ENCODE results near the gene DMRT1.
A peak's percentile ranks its signal among the peaks of the same experiment; 100 is the strongest.

Gene DMRT1

DNA sequence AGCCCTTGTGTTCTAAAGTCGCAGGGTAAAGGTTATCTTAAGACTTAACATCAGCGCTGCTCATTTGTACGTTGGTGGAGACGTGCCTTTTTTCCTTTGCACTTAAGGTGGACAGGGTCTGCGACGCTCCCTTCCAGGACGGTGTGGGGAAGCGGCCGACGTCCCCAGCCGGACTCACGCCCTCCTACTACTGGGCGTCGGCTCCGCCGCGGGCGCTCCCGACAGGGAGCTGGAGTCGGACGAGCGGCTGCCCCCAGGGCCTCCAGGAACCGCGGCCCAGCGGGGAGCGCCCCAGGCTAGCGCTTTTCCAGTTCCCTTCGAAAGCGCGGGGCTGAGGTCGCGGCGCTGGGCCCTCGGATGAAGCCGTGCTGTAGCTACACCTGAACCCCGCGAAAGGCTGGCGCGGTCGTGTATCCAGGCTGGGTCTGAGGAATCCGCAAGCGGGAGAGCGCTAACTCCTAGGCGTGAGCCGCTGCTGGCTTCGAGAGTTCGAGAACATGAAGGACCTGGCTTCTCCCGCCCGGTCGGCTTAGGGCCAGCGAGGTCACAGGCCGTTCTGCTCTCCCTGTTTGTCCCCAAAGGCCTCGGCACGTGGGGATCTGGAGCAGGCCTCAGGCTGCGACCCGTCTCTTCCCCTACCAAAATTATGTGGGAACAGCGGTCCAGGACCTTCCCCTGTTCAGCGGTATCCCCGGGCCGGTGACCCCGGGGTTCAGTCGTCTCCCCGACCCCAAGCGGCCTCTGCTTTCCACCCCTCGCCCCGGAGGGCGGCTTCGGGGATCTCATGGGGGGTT lies 131.2 kb downstream of the DMRT1 start:
- DNase-seq, result no peak

DNA sequence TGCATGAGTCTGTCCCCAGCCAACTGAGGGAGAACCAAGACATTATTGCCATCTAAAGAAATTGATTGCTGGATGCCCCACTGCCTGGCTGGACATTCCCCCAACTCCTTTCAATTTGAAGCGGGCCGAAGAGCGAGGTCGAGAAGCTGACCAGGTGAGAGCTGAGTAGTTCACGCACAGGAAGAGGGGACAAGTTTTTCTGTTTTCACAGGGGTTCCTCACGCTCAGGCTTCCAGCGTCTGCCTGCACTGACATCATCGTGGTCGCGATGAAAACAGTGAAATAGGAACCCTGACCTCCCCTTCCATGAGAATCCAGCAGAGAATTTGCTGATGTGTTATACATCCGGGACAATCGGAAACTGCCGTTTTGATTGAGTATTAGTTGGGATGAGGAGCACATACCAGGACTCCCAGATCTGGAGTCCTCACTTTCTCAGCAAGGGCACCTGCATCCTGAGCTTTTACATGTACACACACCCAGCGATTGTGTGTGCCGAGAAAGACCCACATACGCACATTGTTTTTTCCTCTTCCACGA lies 131.9 kb downstream of the DMRT1 start:
- DNase-seq, result no peak

DNA sequence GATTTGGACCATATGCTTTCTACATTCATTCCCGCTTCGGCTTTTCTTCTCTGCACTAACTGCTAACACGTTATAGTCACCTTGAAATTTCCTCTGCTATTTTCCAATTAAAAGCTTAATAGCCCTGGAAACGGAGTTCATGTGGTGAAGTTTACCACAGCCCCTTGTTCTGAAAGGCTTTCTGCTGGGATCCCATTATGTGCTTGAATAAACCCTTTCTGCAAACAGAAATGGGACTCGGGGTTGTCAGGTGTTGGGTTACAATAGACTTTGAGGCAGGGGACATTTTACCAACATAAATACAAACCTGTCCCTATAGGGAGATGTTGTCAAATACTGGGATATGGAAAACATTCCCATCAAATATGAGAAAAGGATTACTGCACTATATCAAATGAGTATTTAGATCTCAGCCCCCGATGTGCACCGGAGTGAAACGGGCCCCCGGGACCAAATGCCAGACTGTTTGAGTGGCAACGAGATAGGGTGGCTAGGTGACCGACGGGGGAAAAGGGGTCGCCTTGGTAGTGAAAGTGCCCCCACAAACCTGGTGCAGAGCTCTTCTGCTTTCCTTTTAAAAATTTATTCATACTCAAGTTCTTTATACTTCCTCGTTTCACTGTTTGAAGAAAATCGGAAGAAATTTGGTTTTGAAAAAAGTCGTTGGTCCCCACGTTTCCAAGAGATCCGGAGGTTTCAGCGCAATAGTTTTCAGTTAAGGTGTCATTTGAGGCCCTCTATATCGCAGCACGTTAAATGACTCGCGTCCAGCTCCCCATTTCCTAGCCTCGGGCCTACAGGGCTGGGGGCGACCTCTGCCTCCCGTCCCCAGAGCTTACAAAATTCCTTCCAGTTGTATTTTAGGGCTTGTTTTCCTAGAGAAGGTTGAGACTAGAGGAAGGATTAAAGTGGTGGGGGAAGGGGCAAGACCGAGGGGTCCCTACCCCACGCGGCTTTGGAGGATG lies 132.8 kb downstream of the DMRT1 start:
- no peak for DNase-seq

DNA sequence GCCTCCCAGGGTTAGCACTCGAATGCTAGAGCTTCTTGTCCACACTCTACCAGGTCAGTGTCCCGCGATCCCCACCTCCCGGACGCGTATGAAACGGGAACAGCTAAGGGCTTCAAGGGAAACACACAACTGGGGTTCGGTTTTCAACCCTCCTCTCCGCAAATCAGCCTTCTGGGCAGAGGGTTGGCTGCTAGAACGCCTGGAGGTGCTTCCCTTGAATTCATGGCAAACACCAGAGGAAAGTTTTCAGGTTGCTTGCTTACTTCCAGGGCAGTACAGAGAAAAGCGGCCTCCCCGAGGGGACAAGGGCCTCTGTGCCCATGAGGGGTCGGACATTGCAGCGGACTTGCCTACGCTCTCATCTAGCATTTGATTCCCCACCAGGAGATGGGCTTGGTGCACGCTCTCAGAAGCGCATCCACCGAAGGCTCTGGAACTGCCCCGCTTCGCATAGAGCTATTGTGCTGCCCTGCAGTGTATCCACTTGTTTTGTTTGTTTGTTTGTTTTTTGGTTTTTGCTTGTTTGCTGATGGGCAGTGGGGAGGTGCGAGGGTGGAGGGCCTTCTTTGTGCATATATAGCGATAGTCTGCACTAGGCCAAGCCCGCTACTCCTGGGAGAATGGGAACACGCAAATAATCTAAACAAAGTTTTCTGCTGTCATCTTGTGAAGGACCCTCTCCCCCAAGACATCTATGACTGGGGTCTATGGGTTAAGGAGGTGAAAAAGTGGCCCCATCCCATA lies 133.7 kb downstream of the DMRT1 start:
- no peak for DNase-seq

DNA sequence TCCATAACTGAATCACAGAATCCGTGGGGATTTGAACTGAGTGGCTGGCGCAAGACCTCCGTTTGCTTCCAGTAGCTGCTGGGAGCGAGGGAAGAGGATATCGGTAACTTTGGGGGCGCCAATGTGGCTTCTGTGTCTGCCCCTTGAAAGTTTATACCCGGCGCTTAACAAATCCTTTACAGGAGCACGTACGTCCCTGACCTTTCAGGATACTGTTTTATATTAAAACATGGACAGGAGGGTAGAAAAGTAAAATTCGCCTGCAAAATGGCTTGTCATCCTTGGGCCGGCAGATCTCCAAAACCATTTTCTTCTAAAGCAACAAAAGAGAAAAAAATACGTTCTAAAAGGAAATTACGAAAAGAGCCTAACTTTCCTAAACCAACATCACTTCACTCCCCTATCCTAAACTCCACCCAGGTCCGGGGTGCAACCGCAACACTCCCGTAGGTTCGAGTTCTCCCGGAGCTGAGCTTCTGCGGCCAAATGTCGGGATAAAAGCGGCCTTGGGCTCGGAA lies 134.3 kb downstream of the DMRT1 start:
- no peak for DNase-seq

DNA sequence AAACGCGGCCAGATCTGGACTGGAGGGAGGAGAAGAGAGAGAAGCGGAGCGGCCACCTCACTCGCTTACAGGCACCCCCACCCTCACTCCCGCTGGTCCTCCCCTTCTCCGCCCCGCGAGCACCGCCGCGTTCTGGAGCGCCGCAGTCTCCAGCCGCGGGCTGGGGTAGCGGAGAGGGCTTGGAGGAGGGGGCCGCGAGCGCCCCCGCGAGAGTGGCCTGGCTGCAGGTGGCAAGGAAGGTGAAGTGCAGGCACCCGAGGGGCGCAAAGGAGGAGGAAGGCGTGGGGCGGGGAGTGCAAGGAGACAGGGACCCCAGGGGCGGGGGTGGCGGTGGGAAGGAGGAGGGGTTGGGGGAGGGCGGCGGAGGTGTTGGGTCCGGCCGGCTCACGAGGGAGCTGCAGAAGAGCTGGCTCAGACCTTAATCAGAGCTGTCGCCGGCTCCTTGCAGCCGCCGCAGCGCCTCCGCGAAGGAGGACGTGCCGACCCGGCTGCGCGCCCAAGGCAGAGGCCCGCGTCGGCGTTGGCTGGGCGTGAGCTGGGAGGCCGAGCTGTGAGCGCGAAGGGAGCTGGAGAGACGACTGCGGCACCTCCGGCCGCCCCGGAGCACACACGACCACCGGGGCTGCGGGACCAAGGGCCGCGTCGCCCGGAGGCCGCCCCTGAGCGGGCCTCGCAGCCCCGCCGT lies 134.9 kb downstream of the DMRT1 start, which contains the start of gene DMRT3:
DMRT3 (plus strand) TSS at position 398 of the 685 bp plus-strand sequence. CDS start 347 bp downstream, outside the sequence.
- peak in 1 of 2 experiments; percentile 86 for DNase-seq

DNA sequence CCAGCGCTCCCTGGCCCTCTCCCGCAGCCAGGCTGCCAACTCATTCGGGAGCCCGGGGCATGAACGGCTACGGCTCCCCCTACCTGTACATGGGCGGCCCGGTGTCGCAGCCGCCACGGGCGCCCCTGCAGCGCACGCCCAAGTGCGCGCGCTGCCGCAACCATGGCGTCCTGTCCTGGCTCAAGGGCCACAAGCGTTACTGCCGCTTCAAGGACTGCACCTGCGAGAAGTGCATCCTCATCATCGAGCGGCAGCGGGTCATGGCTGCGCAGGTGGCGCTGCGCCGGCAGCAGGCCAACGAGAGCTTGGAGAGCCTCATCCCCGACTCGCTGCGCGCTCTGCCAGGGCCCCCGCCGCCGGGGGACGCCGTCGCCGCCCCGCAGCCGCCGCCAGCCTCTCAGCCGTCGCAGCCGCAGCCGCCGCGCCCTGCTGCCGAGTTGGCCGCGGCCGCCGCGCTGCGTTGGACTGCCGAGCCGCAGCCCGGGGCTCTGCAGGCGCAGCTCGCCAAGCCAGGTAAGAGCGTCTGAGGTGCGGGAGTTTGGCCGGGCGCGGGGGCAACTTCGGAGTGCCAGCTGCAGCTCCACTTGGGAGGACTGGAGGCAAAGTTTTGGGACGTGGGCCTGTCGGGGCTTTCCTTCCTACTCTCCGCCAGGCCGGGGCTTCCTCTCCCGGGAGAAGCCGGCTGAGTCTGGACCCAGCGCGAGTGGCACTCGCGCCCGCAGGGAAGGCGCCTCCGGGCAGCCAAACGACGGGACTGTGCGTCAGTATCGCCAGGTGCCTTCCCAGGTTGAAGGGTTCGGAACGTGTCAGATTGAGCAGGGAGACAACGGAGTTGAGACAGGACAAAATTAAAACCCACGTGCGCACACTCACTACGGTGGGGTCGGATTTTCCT lies 135.7 kb downstream of the DMRT1 start:
- peak; percentile 20 to 86 for DNase-seq

DNA sequence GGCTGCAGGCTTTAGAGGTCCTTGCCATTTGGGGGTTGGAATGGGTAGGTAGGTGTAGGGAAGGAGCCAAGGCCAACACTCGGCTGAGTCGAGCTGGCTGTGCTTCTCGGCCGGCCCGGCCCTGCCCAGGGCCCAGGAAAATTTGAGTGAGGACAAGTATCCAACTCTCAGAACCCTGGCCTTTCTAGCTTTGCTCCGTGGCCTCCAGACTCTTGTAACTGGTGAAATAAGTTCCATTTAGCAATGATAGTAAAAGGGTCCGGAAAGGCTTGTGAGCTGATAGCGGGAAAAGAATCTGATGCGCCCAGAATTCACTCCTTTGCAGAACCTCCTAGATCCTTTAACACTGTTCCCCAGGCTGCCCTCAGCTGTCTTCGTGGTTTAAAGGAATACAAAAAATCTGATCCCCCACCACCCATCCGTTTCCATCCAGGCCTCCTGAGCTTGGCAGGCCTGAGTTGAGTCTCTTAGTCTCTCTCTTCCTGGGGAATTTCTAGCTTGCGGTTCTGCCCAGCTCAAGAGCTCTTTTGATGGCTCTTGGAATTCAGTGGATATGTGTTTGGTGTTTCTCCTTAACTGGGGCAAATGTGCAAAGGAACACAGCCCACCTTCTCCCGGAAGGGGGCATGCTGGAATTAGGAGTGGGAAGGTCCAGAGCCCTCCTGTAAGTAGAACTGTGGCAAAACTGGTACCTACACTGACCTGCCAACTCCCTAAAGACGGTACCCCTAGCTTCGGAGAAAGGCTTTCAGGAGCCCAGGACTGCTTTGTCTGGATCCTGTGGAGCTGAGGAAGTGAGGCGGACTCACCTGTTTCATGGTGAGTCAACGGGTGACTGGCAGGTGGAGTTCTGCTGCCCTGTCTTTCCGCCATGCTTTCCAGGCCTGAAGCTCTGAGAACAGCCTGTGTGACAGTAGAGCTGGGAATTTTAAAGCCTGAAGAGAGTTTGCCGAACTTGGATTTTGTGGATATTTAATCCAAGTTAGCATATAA lies 136.6 kb downstream of the DMRT1 start:
- no peak for DNase-seq

DNA sequence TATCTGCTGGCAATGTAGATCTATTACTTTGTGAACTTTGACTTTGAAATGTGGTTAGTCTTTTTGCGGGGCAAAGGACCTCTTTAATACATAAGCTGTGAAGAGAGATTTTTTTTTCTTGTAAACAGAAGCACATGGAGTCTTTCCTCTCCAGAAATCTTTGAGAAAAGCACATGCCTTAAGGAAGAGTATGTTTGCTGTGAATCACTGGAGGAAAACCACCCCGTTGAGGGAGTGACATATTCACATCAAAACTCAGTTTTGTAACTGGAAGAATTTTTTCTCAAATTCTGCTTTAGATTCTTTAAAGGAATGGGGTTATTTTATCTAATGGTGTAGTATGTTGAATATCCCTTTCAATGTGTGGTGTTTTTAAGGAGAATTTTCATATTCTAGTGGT lies 138.5 kb downstream of the DMRT1 start:
- no peak for DNase-seq

DNA sequence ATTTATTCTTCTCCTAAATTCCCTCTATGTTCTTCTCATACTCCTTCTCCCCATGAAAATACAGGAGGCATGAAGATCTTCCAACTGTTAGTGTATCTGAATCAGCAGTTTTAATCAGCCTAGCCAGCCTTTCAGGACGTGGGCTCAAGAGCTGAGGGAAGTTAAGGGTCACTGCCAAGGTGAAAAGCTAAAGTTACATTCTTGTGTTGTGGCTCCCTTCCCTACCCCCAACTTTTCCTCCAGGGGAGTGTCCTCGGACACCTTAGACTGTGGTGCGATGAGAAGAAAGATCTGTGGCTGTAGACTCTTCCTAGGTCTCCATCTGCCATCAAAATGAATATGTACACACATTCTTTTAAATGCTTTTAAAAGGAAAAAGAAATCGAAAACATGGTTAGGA lies 139.1 kb downstream of the DMRT1 start:
- DNase-seq, result no peak

DNA sequence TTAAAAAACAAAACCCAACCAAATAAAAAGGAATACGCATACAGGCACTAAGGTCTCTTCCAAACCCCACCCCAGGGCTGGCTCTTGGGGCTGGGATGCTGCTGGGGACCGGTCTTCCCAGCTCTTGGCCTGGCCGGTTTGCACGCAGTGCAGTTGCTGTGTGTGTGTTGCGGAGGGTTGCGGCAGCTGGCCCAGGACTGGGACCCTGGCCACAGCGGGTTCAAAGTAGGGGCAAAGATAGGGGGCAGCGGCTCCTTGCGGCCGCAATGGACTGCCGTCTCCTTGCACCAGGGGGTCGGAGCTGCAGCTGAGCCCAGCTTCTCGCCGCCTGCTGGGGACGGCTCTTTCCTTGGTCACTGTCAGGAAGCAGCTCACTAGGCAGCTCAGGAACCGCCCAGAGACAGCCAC lies 140.0 kb downstream of the DMRT1 start:
- no peak for DNase-seq

DNA sequence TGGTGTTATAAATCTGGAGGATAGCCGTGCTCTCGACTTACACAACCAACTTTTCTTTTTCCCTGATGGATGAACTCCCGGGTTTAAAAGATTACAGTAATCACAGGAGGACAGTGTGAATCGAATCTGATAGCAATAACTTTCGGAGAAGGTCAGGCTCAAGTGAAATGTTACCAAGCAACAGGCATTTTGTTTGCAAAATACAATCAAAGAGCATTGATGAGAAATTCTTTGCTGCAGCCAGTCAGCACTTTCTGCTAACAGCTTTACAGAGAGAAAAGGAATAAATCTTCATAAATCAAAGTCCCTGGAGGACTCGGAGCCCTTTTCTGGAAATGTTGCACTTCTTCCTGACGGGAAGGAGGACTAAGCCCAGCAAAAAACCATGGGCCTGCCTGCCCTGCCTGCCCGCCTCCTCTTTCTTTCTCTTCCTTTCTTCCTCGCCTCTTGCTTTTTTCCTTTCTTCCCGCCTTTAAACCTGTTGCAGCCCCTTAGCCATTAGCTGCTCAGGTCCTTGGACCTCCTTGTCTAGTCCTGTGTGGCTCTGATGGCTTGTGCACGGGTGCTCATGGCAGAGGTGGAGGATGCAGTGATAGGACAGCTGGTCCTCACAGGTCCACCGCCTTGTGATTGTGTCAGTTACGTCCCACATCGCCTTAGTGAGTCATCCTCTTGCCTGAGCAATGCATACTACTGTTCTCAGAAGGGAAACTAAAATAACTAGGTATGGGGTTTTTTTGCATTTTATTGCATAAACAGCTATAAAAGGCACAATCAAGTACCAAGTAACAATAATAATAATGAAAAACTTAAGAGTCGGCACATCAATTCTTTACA lies 141.1 kb downstream of the DMRT1 start:
- no peak for DNase-seq

DNA sequence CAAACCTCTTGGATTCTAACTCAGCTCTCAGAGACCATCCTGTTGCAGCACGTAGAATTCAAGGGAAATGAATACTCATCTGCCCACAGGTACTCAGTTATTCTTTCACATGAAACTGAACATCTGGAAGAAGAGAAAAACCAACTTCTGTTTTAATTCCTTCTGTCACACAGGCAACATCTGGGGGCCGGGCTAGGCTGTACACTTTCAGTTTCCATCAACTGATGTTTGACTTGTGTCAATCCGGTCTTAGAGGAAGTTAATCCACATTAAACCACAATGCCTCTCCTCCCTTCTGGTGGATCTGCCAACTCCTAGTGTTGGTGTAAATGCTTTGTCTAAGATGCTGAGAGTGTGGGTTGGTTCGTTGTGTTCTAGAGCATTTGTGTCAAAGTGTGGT lies 152.5 kb downstream of the DMRT1 start:
- DNase-seq, result no peak

DNA sequence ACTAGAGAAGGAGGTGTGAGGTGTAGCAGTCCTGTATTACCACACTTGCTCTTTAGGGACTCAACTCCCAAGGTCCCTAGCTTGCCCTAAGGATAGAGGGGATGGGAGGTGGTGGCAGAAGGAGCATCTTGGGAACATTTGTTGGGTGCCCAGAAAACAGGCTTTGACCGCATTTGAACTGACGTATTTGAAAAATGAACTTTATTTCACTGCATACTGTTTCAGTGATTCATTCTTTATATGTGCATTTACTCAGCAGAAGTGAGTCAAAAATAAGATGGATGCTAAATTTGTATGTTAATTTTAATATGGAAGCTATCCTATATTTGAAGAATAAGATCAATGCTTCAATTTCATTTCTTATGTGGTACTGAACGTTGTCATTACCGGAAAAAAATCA lies 153.7 kb downstream of the DMRT1 start:
- DNase-seq, result no peak

DNA sequence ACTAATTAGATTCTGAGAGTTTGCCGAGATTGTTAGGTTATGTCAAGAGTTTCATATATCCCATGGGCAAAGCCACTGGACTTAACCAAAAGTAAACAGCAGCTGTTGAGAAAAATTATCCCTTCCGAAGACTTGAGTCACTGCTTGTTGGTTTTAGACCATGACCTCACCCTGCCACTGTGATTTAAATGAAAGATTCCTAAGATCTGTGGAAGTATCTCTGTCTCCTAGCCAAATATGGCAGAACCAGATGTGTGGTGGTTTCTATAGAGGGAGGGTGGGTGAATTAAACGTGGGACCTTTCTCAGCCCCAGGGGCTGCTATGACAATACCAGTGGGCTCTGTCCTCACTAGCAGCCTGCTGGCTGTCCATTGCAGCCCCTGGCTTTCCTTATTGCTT lies 154.3 kb downstream of the DMRT1 start:
- DNase-seq, result no peak

DNA sequence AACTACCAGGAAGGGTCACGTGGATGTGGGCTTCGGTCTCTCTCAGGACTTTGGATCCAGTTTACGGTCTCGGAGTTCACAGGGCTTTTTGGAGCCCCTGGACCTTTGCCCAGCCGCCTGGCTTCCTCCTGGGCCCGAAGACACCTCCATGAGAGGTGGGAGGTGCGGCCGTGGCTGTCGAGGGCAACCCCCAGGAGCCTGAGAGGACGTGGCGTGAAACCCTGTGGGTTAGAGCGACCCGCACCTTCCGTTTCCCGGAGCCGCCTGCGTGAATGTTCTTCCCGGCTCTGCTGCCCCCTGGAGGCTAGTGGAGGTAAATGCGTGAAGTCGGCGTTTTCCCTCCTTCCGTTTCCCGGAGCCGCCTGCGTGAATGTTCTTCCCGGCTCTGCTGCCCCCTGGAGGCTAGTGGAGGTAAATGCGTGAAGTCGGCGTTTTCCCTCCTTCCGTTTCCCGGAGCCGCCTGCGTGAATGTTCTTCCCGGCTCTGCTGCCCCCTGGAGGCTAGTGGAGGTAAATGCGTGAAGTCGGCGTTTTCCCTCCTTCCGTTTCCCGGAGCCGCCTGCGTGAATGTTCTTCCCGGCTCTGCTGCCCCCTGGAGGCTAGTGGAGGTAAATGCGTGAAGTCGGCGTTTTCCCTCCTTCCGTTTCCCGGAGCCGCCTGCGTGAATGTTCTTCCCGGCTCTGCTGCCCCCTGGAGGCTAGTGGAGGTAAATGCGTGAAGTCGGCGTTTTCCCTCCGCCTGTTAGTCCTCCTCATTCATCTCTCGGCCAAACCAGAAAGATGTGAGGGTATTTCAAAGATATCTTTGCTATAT lies 157.0 kb downstream of the DMRT1 start:
- DNase-seq, result peak in 1 of 2 experiments; percentile 15

DNA sequence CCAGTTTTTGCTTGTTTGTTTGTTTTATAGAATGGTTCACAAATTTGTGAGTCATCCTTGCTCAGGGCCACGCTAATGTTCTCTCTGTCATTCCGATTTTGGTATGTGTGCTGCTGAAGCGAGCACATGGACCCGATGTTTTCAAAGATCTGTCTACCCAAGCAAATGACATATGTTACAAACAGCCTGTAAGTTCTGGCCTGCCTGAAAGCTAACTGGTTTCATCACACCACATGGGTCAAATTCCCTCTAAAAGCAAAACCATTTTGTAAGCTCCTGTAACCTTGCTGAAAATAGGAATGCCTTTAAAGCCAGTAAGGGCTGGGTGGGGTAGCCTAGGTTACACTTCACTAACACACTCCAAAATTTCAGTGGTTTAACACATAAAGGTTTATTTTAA lies 160.3 kb downstream of the DMRT1 start:
- no peak for DNase-seq

DNA sequence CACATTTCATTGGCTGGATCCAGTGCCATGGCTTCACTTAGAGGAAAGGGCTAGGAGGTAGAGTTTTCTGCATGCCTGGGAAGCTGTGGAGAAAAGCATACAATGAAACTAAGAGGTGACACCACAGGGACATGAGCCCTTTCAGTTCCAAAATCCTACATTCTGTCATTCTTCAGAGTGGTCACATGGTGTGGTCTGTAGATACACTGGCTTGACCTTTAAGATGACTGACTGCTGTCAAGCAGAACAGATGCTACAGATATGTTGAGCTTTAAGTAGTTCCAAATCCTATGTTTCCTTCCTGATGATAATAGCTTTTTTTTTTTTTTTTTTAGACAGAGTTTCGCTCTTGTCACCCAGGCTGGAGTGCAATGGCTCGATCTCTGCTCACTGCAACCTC lies 161.2 kb downstream of the DMRT1 start:
- no peak for DNase-seq
